HEK293T (cell line): ENCODE measurements around the gene FRMD1.

Experiments used
- BHLHE40 ChIP-seq: fragments of 450-650 bp; IDR thresholded peaks from 2 replicates; pipeline ENCODE4 v1.6.1; 2016; ENCODE audit warnings: mild to moderate bottlenecking, moderate library complexity, borderline replicate concordance
- ELF4 ChIP-seq: fragments of 450-650 bp; IDR thresholded peaks from 2 replicates; pipeline ENCODE4 v1.6.1; 2017; ENCODE audit warnings: antibody characterized with exemption
- FOXA1 ChIP-seq: fragments of 450-650 bp; IDR thresholded peaks from 2 replicates; pipeline ENCODE4 v1.6.1; 2016; ENCODE audit warnings: mild to moderate bottlenecking
- FOXK2 ChIP-seq: fragments of 450-650 bp; IDR thresholded peaks from 2 replicates; pipeline ENCODE4 v1.6.1; 2016; ENCODE audit warnings: mild to moderate bottlenecking
- L3MBTL2 ChIP-seq: fragments of 450-650 bp; conservative IDR thresholded peaks from 2 replicates; pipeline ENCODE4 v1.6.1; 2016; ENCODE audit warnings: mild to moderate bottlenecking
- ZNF384 ChIP-seq: fragments of 450-650 bp; IDR thresholded peaks from 2 replicates; pipeline ENCODE4 v1.6.1; 2016

GRCh38 chr6:168030908-168031307, 48.1 kb downstream of the FRMD1 start:
- no peak for TF ChIP-seq ZNF384
- no peak for TF ChIP-seq BHLHE40
- no peak for TF ChIP-seq L3MBTL2
- no peak for TF ChIP-seq ELF4
- TF ChIP-seq FOXA1, result no peak
- no peak for TF ChIP-seq FOXK2
